HG03175 (cell line): ENCODE results near the gene NLN.
"Not testable (repeated sequence)": the region's sequence is repeated elsewhere in the genome, so short reads cannot be mapped to it uniquely, and the experiment has no call there.

Experiments used
- ATAC-seq: cut with Tn5 transposase; IDR thresholded peaks from one replicate; pipeline ENCODE4 v1.9.1; 2021; ENCODE audit warnings: mild to moderate bottlenecking, moderate library complexity; ENCODE audit not compliant: unreplicated experiment

Gene NLN

DNA sequence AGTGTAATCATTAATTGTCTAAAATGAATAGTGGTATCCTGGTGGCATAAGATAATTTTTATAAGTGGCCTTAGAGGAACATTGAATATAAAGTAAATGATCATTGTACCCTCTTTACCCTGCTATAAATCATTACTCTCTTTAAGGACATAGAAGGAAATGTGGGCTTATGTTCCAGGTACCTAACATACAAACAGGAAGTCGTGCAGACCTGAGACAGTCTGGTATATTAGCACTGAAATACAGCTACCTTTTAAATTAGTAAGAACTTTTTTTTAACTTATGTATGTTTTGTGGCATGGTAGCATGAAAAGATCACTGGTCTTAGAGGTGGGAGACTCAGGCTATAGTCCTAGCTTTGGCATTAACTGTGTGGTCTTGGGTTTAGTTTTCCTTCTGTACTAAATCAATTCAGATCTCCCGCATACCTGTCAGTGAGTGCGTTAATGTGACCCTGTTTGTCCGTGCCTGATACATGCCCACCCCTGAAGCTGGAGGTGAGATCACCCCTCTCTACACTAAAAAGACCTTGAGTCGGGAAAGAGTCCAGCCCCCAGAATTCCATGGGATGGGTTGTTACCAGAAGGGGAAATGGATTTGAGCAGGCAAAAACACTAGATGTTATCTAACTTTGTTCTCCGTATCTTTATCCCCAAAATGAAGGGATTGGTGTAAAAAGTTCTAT lies 145.0 kb downstream of the NLN start:
- ATAC-seq: no peak

DNA sequence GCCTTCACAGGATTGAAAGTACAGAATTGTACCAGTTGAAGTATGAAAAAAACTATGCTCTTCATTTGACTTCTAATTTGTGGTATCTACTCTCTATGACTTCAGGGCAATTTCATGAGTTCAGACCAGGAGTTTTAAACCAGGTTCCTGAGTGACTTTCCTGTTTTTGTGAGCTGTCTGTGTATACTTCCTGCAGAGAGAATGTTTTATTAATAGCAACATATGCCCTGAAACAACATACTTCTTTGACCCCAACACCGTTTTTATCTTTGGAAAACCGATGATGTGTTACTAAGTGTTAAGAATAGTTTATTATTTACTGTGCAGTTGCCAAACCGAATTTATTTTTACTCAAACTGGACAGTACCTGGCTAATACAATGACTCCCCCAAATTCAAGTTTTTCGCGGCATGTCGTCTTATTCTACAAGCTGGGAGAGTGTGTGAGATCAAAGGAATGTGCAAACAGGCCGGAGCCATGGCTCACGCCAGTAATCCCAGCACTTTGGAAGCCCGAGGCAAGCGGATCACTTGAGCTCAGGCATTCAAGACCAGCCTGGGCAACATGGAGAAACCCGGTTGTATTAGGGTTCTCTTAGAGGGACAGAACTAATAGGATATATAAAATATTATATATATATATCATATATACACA lies 145.7 kb downstream of the NLN start:
- ATAC-seq: no peak

DNA sequence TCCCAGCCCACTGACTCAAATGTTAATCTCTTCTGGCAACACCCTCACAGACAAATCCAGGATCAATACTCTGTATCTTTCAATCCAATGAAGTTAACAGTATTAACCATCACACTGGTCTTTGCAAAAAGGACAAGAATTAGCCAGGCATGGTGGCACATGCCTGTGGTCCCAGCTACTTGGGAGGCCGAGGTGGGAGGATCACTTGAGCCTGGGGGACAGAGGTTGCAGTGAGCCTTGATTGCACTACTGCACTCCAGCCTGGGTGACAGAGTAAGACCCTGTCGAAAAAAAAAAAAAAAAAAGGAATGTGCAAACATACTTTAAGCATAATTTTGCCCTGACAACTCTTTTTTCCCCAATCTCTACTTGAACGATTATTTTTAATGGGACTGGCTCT lies 146.5 kb downstream of the NLN start:
- no peak for ATAC-seq

DNA sequence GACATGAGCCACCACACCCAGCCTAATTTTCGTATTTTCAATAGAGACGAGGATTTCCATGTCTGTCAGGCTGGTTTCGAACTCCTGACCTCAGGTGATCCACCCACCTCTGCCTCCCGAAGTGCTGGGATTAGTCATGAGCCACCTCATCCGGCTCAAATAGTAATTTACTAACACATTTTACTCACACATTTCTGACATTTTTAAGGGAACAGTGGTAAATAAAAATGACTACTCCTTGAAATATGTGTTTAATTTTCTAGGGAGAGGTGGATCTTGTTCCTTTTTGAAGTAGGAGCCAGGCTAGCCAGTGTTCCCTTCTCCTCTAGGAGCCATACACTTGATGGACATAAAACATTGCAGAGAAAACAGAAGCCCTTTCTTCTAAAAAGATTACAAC lies 149.2 kb downstream of the NLN start:
- no peak for ATAC-seq

DNA sequence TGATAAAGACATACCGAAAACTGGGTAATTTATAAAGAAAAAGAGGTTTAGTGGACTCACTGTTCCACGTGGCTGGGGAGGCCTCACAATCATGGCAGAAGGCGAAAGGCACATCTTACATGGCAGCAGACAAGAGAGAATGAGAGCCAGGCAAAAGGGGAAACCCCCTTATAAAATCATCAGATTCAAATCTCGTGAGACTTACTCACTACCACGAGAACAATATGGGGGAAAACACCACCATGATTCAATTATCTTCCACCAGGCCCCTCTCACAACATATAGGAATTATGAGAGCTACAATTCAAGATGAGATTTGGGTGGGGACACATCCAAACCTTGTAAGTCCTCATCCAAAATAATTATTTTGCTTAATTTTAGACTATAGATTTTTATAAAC lies 149.8 kb downstream of the NLN start:
- not testable (repeated sequence) for ATAC-seq

DNA sequence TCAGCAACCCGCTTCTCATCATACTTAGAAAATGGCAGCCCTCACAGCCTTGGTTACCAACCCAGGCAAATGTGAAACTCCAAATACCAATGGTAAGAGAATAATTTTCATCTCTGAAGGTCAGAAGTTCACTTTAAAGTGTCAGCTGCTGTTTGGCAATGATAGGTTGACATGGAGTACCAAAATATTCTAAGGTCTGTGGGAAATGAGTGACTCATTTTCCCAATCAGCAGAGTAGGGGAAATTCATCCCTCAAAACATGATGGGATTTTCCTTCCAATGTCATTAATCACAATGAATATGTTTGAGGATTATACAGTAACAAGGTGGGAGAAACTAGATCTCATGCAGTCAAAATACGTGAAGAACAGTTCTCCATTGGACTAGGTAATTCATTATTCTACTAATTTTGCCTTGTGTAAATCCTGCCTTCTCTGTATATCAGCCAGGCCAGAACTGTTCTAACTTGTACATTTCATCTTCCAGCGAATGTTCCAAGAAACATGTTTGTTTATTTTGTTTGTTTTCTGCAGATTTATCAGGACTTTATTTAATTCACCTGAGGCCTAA lies 151.3 kb downstream of the NLN start:
- no peak for ATAC-seq

DNA sequence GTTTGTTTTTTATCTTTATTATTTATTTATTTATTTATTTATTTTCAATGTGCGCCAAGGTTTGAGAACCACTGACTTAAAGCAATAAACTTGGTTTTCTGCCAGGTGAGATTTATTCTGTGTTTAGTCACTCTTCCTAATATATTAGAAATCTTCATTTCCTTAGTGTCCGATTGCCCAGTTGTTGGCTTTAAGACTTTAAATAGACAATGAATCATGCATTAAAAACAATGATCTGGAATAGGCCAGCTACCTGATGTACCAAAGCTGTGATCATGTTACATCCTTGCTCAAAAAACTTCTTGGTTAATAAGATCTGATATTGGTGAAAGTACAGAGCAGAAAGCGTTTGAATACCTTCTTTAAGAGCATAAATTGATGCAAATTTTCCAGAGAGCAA lies 152.2 kb downstream of the NLN start:
- ATAC-seq: no peak

DNA sequence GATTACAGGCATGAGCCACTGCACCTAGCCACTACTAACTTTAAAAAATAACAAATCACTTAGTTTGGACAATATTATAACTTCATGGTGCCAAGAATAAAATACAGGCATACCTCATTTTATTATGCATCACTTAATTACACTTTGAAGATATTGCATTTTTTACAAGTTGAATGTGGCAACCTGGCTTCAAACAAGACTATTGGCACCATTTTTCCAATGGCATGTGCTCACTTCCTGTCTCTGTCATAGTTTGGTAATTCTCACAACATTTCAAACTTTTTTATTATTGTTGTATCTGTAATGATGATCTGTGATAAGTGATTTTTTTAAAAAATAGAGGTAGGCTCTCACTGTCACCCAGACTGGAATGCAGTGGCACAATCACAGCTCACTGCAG lies 154.5 kb downstream of the NLN start:
- ATAC-seq: no peak

DNA sequence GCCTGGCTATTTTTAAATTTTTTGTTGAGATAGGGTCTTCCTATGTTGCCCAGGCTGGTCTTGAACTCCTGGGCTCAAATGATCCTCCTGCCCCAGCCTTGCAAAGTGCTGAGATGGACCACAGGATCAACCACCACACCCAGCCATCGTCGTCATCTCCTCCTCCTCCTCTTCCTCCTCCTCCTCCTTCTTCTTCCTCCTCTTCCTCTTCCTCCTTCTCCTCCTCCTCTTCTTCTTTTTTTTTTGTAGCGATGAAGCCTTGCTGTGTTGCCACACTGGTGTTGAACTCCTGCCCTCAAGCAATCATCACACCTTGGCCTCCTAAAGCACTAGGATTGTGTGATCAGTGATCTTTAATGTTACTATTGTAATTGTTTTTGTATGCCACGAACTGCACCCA lies 155.0 kb downstream of the NLN start:
- ATAC-seq: no peak
